ENCODE measurements around the gene DECR2.
"Not testable (repeated sequence)": the region's sequence is repeated elsewhere in the genome, so short reads cannot be mapped to it uniquely, and the experiment has no call there.

Gene DECR2

GRCh38 chr16:367333-367903 is 34.3 kb upstream of the DECR2 start:
- DNase-seq = no peak

- no peak for DNase-seq
Observed at GRCh38 chr16:368388-369158, 33.1 kb upstream of the DECR2 start.

- no peak for DNase-seq
Observed at GRCh38 chr16:369275-369865, 32.3 kb upstream of the DECR2 start.

GRCh38 chr16:369866-370436 is 31.7 kb upstream of the DECR2 start:
- no peak for DNase-seq

- DNase-seq = peak; percentile 96
Observed at GRCh38 chr16:370443-370842, 31.2 kb upstream of the DECR2 start, which contains the start of gene MRPL28. Gene MRPL28 (minus strand): TSS chr16:370538. CDS start chr16:370218, 320 bp downstream.

- DNase-seq = no peak
Observed at GRCh38 chr16:370979-371514, 30.6 kb upstream of the DECR2 start.

GRCh38 chr16:371515-372301 is 30.0 kb upstream of the DECR2 start:
- no peak for DNase-seq

- DNase-seq = no peak
Observed at GRCh38 chr16:372302-372983, 29.2 kb upstream of the DECR2 start.

GRCh38 chr16:373020-373598 is 28.6 kb upstream of the DECR2 start:
- no peak for DNase-seq

- DNase-seq = no peak
Observed at GRCh38 chr16:373848-374615, 27.7 kb upstream of the DECR2 start.

- no peak for DNase-seq
Observed at GRCh38 chr16:374616-374926, 27.1 kb upstream of the DECR2 start.

GRCh38 chr16:375212-375611 is 26.5 kb upstream of the DECR2 start:
- DNase-seq = no peak

- no peak for DNase-seq
Observed at GRCh38 chr16:375927-376816, 25.5 kb upstream of the DECR2 start.

GRCh38 chr16:376817-377418 is 24.8 kb upstream of the DECR2 start:
- no peak for DNase-seq

GRCh38 chr16:377419-377951 is 24.2 kb upstream of the DECR2 start:
- no peak for DNase-seq

- not testable (repeated sequence) for DNase-seq
Observed at GRCh38 chr16:378113-378820, 23.4 kb upstream of the DECR2 start.

GRCh38 chr16:378821-379182 is 22.9 kb upstream of the DECR2 start:
- DNase-seq = no peak

- DNase-seq = no peak
Observed at GRCh38 chr16:379183-379960, 22.3 kb upstream of the DECR2 start.
